ENCODE data around the gene TUBD1.
"Not testable (repeated sequence)": the region's sequence is repeated elsewhere in the genome, so short reads cannot be mapped to it uniquely, and the experiment has no call there.

Gene TUBD1

GRCh38 chr17:59842901-59843652 is 49.7 kb downstream of the TUBD1 start:
- DNase-seq, result peak; percentile 97

GRCh38 chr17:59841882-59842263 is 50.9 kb downstream of the TUBD1 start:
- not testable (repeated sequence) for DNase-seq

- DNase-seq, result peak; percentile 57
Observed at GRCh38 chr17:59841091-59841881, 51.5 kb downstream of the TUBD1 start.

GRCh38 chr17:59840329-59841090 is 52.2 kb downstream of the TUBD1 start:
- DNase-seq, result peak; percentile 51

GRCh38 chr17:59839651-59840328 is 53.0 kb downstream of the TUBD1 start:
- DNase-seq, result peak; percentile 46

GRCh38 chr17:59838052-59838916 is 54.5 kb downstream of the TUBD1 start:
- DNase-seq, result no peak

- DNase-seq, result peak; percentile 100
Observed at GRCh38 chr17:59837308-59838051, 55.3 kb downstream of the TUBD1 start.

GRCh38 chr17:59832883-59833379 is 59.8 kb downstream of the TUBD1 start:
- DNase-seq, result peak; percentile 54

- DNase-seq, result no peak
Observed at GRCh38 chr17:59830846-59831486, 61.8 kb downstream of the TUBD1 start.

- peak; percentile 82 for DNase-seq
Observed at GRCh38 chr17:59830007-59830630, 62.6 kb downstream of the TUBD1 start.

- peak; percentile 100 for DNase-seq
Observed at GRCh38 chr17:59829217-59830006, 63.3 kb downstream of the TUBD1 start.

- DNase-seq, result not testable (repeated sequence)
Observed at GRCh38 chr17:59828819-59829216, 63.9 kb downstream of the TUBD1 start.

GRCh38 chr17:59828478-59828760 is 64.3 kb downstream of the TUBD1 start:
- DNase-seq, result no peak

- DNase-seq, result no peak
Observed at GRCh38 chr17:59827721-59828477, 64.8 kb downstream of the TUBD1 start.

- no peak for DNase-seq
Observed at GRCh38 chr17:59826706-59827453, 65.9 kb downstream of the TUBD1 start.

- DNase-seq, result peak; percentile 95
Observed at GRCh38 chr17:59825533-59826322, 67.0 kb downstream of the TUBD1 start.

GRCh38 chr17:59815965-59816364 is 76.8 kb downstream of the TUBD1 start:
- no peak for DNase-seq
